ENCODE data around the gene ARIH2. TPM values are rescaled to one million over a fixed set of nuclear protein-coding genes. Genes with fewer than 3 reads are reported as not detected.

Gene ARIH2
- total and polyA plus RNA-seq, 2 of the 8 experiments (the other 6 are each of a cell fraction or from before 2014, with no cell fraction given): 72.9 to 136 TPM

- peaks cover 41 to 50% of the 10 kb centered on the region in 2 experiments for H4K20me1 ChIP-seq (replicated peaks in 1 of 2; ENCODE audit: control insufficient read depth in 1 of 2, insufficient read depth in 2 of 2, low read length in 2 of 2)
- H3K27ac ChIP-seq (ENCODE audit: low read depth, low read length): no peak overlapping the region
These were observed 94.6 kb downstream of the ARIH2 start for GRCh38 chr3:49013113-49013737.

More at GRCh38 chr3:49013113-49013737, 94.6 kb downstream of the ARIH2 start:
- FAIRE-seq (no peak), DNase-seq (ENCODE audit: low read depth in 1 of 2, low spot score in 2 of 2) (no peak)
- Histone ChIP-seq H2BK20ac (ENCODE audit: low read length) (no peak overlapping the region), H2BK120ac (replicated peaks; ENCODE audit: low read depth, low read length) (no peak overlapping the region), H4K8ac (ENCODE audit: extremely low read depth, insufficient read depth, low read length) (peak overlapping the region; percentile 28; the same call in 1 of the 2 replicates), H2AK5ac (ENCODE audit: low read depth, low read length) (no peak overlapping the region), H3K9ac (replicated peaks in 1 of 4; ENCODE audit: extremely low read depth in 1 of 4, low read depth in 3 of 4, low read length in 3 of 4) (no peak overlapping the region), H3K23me2 (ENCODE audit: low read depth, low read length) (peaks cover 12% of the 10 kb centered on the region), H2BK12ac (ENCODE audit: low read depth, low read length) (no peak overlapping the region), H2BK5ac (ENCODE audit: low read depth, low read length) (no peak overlapping the region; the same call in 1 of the 2 replicates), H2AFZ (ENCODE audit: low read length) (no peak overlapping the region), H4K5ac (ENCODE audit: insufficient read length, low read depth, low read length) (no peak overlapping the region), H3K4ac (replicated peaks; ENCODE audit: insufficient read length, low read depth, low read length) (no peak overlapping the region), H2BK15ac (ENCODE audit: low read length) (no peak overlapping the region), H3K4me2 (ENCODE audit: insufficient read depth in 1 of 2, low read depth in 2 of 2, low read length in 2 of 2) (no peak overlapping the region), H3K79me1 (ENCODE audit: low read depth, low read length) (peaks cover 16% of the 10 kb centered on the region), H3K14ac (ENCODE audit: insufficient read length) (no peak overlapping the region), H3K36me3 (ENCODE audit: control insufficient read depth in 2 of 4, insufficient read depth in 4 of 4, low read length in 3 of 4) (peaks cover 15 to 55% (median 32%) of the 10 kb centered on the region in 4 experiments), H3K27me3 (replicated peaks in 1 of 4; ENCODE audit: control insufficient read depth in 3 of 4, extremely low read depth in 1 of 4, insufficient read depth in 3 of 4, low read length in 3 of 4) (no peaks in the 10 kb centered on the region), H3K56ac (replicated peaks; ENCODE audit: insufficient read length, low read depth, low read length) (no peak overlapping the region), H3K23ac (ENCODE audit: insufficient read length) (no peak overlapping the region), H3K79me2 (ENCODE audit: control insufficient read depth in 1 of 2, insufficient read depth in 2 of 2, low read length in 2 of 2) (peaks cover 7 to 54% of the 10 kb centered on the region in 2 experiments), H3K9me3 (ENCODE audit: insufficient read depth in 2 of 2, low read depth in 1 of 2, low read length in 1 of 2) (no peaks in the 10 kb centered on the region), H3K4me1 (replicated peaks in 1 of 4; ENCODE audit: control insufficient read depth in 3 of 4, insufficient read depth in 4 of 4, low read length in 3 of 4) (peaks cover 0 to 11% (median 6%) of the 10 kb centered on the region in 4 experiments; a peak in 5 of 7 replicates), H4K91ac (replicated peaks; ENCODE audit: insufficient read length, low read length) (no peak overlapping the region), H3K18ac (ENCODE audit: extremely low read depth, low read length) (no peak overlapping the region), H3K4me3 (ENCODE audit: extremely low read depth in 1 of 4, insufficient read depth in 2 of 4, low read depth in 3 of 4, low read length in 4 of 4) (no peak overlapping the region)
- POLR2A ChIA-PET (ENCODE audit: partially characterized antibody): interaction anchor here (0.8 to 38.8 kb wide), 8 partner anchors 0 to 349 kb away, joined by 3 to 1518 read pairs (median 72); partner anchors contain the start of genes DALRD3, IMPDH2, NDUFAF3 and P4HTM
- CTCF ChIA-PET (ENCODE audit: partially characterized antibody): interaction anchor here (0.5 to 24.3 kb wide), 14 partner anchors 9 to 273 kb away, joined by 3 to 467 read pairs (median 4); partner anchors contain the start of genes NDUFAF3, P4HTM and WDR6
- TF ChIP-seq BCL11A (IDR thresholded peaks at IDR 0.05; ENCODE audit: low read depth in 2 of 2, low read length in 2 of 2): no peak
- no peak for TF ChIP-seq USF2 (IDR thresholded peaks at IDR 0.05; ENCODE audit: low read length)
- TF ChIP-seq SIX5 (IDR thresholded peaks at IDR 0.05; ENCODE audit: low read depth, low read length): no peak
- TF ChIP-seq EP300 (IDR thresholded peaks at IDR 0.05; ENCODE audit: borderline replicate concordance in 1 of 2, low read depth in 2 of 2, low read length in 2 of 2): no peak
- TF ChIP-seq CHD1 (IDR thresholded peaks at IDR 0.05; ENCODE audit: low read depth, low read length): no peak
- no peak for TF ChIP-seq RXRA (IDR thresholded peaks at IDR 0.05; ENCODE audit: insufficient read depth, low read depth, low read length)
- WGBS, 2 experiments (ENCODE audit: extremely low coverage in 1 of 2, insufficient coverage in 1 of 2, insufficient read length in 1 of 2, insufficient replicate concordance in 2 of 2, low coverage in 1 of 2, low lambda C conversion rate in 2 of 2, missing lambda C conversion rate in 1 of 2): 92% methylated on average over 19 of the region's 19 CpGs; no CpG with 5 or more reads in 1 of the 2 experiments

Data from H1 (cell line).